Measurements from ENCODE around the gene IGIP.

IGIP gene

GRCh38 chr5:140145256-140145655, 19.5 kb downstream of the IGIP start:
- TF ChIP-seq CTCF (IDR thresholded peaks at IDR 0.05; ENCODE audit: control insufficient read depth, insufficient read depth, low read depth, low read length, missing control alignments) = no peak
- no peak for DNase-seq (ENCODE audit: low read depth)
- H3K4me3 ChIP-seq (ENCODE audit: control insufficient read depth, low read depth, low read length) = no peak overlapping the region

GRCh38 chr5:140145818-140146522, 20.2 kb downstream of the IGIP start:
- peak overlapping the region; percentile 46 for H3K4me3 ChIP-seq (ENCODE audit: control insufficient read depth, low read depth, low read length)
- peak; percentile 47 for TF ChIP-seq CTCF (IDR thresholded peaks at IDR 0.05; ENCODE audit: control insufficient read depth, insufficient read depth, low read depth, low read length, missing control alignments)
- no peak for DNase-seq (ENCODE audit: low read depth)

- TF ChIP-seq CTCF (IDR thresholded peaks at IDR 0.05; ENCODE audit: control insufficient read depth, insufficient read depth, low read depth, low read length, missing control alignments) = no peak
- no peak overlapping the region for H3K4me3 ChIP-seq (ENCODE audit: control insufficient read depth, low read depth, low read length)
- no peak for DNase-seq (ENCODE audit: low read depth)
These were observed 20.7 kb downstream of the IGIP start for GRCh38 chr5:140146523-140146842.

- no peak for DNase-seq (ENCODE audit: low read depth)
- TF ChIP-seq CTCF (IDR thresholded peaks at IDR 0.05; ENCODE audit: control insufficient read depth, insufficient read depth, low read depth, low read length, missing control alignments) = no peak
- no peak overlapping the region for H3K4me3 ChIP-seq (ENCODE audit: control insufficient read depth, low read depth, low read length)
These were observed 21.7 kb downstream of the IGIP start for GRCh38 chr5:140147460-140147859.

GRCh38 chr5:140148508-140148907, 22.8 kb downstream of the IGIP start:
- H3K4me3 ChIP-seq (ENCODE audit: control insufficient read depth, low read depth, low read length) = no peak overlapping the region
- no peak for TF ChIP-seq CTCF (IDR thresholded peaks at IDR 0.05; ENCODE audit: control insufficient read depth, insufficient read depth, low read depth, low read length, missing control alignments)
- DNase-seq (ENCODE audit: low read depth) = no peak

- TF ChIP-seq CTCF (IDR thresholded peaks at IDR 0.05; ENCODE audit: control insufficient read depth, insufficient read depth, low read depth, low read length, missing control alignments) = no peak
- DNase-seq (ENCODE audit: low read depth) = no peak
- no peak overlapping the region for H3K4me3 ChIP-seq (ENCODE audit: control insufficient read depth, low read depth, low read length)
These were observed 24.5 kb downstream of the IGIP start for GRCh38 chr5:140150201-140150600.

Data from AG09309 (cell line).